ENCODE results near the gene FUT7.

Gene FUT7

GRCh38 chr9:137009938-137010732 lies 21.8 kb downstream of the FUT7 start:
- no peak overlapping the region for H3K4me3 ChIP-seq (ENCODE audit: low read depth, low read length, poor library complexity, severe bottlenecking)
- no peaks in the 10 kb centered on the region for H3K9me2 ChIP-seq (ENCODE audit: low read depth, low read length)
- H3K27ac ChIP-seq (ENCODE audit: low read depth, low read length, poor library complexity, severe bottlenecking) = no peak overlapping the region
- TF ChIP-seq EZH2 (IDR thresholded peaks at IDR 0.05; ENCODE audit: borderline replicate concordance, low read length) (no peak), CTCF (IDR thresholded peaks at IDR 0.05; ENCODE audit: low read length) (no peak)
- peaks cover 3% of the 10 kb centered on the region; the same call in 1 of the 2 replicates for H3K27me3 ChIP-seq (ENCODE audit: insufficient read depth, low read length)
- no peaks in the 10 kb centered on the region for H4K20me1 ChIP-seq (ENCODE audit: insufficient read depth, low read length)
- H3K9ac ChIP-seq (ENCODE audit: low read length) = no peak overlapping the region
- H3K9me3 ChIP-seq (ENCODE audit: low read length) = no peaks in the 10 kb centered on the region
- no peak overlapping the region for H2AFZ ChIP-seq (ENCODE audit: low read length)
- H3K4me2 ChIP-seq (ENCODE audit: low read length) = no peak overlapping the region
- H3K36me3 ChIP-seq (ENCODE audit: insufficient read depth, low read length) = no peaks in the 10 kb centered on the region
- H3K4me1 ChIP-seq (ENCODE audit: insufficient read depth, low read length, severe bottlenecking) = no peaks in the 10 kb centered on the region
- no peaks in the 10 kb centered on the region for H3K79me2 ChIP-seq (ENCODE audit: insufficient read depth, low read length)
- no peaks in the 10 kb centered on the region for H3F3A ChIP-seq (ENCODE audit: insufficient read depth, low read length)

- Histone ChIP-seq H3K4me2 (ENCODE audit: low read length) (no peak overlapping the region), H3K4me1 (ENCODE audit: insufficient read depth, low read length, severe bottlenecking) (no peaks in the 10 kb centered on the region), H3K9me2 (ENCODE audit: low read depth, low read length) (no peaks in the 10 kb centered on the region), H3K79me2 (ENCODE audit: insufficient read depth, low read length) (no peaks in the 10 kb centered on the region), H3K4me3 (ENCODE audit: low read depth, low read length, poor library complexity, severe bottlenecking) (no peak overlapping the region), H4K20me1 (ENCODE audit: insufficient read depth, low read length) (no peaks in the 10 kb centered on the region), H2AFZ (ENCODE audit: low read length) (no peak overlapping the region), H3K27me3 (ENCODE audit: insufficient read depth, low read length) (peaks cover 3% of the 10 kb centered on the region; the same call in 1 of the 2 replicates), H3K27ac (ENCODE audit: low read depth, low read length, poor library complexity, severe bottlenecking) (no peak overlapping the region), H3K36me3 (ENCODE audit: insufficient read depth, low read length) (no peaks in the 10 kb centered on the region), H3K9ac (ENCODE audit: low read length) (no peak overlapping the region), H3F3A (ENCODE audit: insufficient read depth, low read length) (no peaks in the 10 kb centered on the region), H3K9me3 (ENCODE audit: low read length) (no peaks in the 10 kb centered on the region)
- TF ChIP-seq EZH2 (IDR thresholded peaks at IDR 0.05; ENCODE audit: borderline replicate concordance, low read length) = no peak
- TF ChIP-seq CTCF (IDR thresholded peaks at IDR 0.05; ENCODE audit: low read length) = no peak
Observed at GRCh38 chr9:137009217-137009616, 22.7 kb downstream of the FUT7 start.

- no peak overlapping the region for H3K9ac ChIP-seq (ENCODE audit: low read length)
- no peak for TF ChIP-seq CTCF (IDR thresholded peaks at IDR 0.05; ENCODE audit: low read length)
- no peak for TF ChIP-seq EZH2 (IDR thresholded peaks at IDR 0.05; ENCODE audit: borderline replicate concordance, low read length)
- H3K36me3 ChIP-seq (ENCODE audit: insufficient read depth, low read length) = no peaks in the 10 kb centered on the region
- no peaks in the 10 kb centered on the region for H3K79me2 ChIP-seq (ENCODE audit: insufficient read depth, low read length)
- H3K4me2 ChIP-seq (ENCODE audit: low read length) = no peak overlapping the region
- no peaks in the 10 kb centered on the region for H4K20me1 ChIP-seq (ENCODE audit: insufficient read depth, low read length)
- peaks cover 3% of the 10 kb centered on the region; the same call in 1 of the 2 replicates for H3K27me3 ChIP-seq (ENCODE audit: insufficient read depth, low read length)
- no peaks in the 10 kb centered on the region for H3F3A ChIP-seq (ENCODE audit: insufficient read depth, low read length)
- H3K27ac ChIP-seq (ENCODE audit: low read depth, low read length, poor library complexity, severe bottlenecking) = no peak overlapping the region
- no peak overlapping the region for H2AFZ ChIP-seq (ENCODE audit: low read length)
- no peak overlapping the region for H3K4me3 ChIP-seq (ENCODE audit: low read depth, low read length, poor library complexity, severe bottlenecking)
- no peaks in the 10 kb centered on the region for H3K9me2 ChIP-seq (ENCODE audit: low read depth, low read length)
- H3K4me1 ChIP-seq (ENCODE audit: insufficient read depth, low read length, severe bottlenecking) = no peaks in the 10 kb centered on the region
- H3K9me3 ChIP-seq (ENCODE audit: low read length) = no peaks in the 10 kb centered on the region
Observed at GRCh38 chr9:137008312-137008711, 23.6 kb downstream of the FUT7 start.
